Kidney tubule cell (primary cell): ENCODE data around the gene TMEM229B.

Experiments
- DNase-seq: peaks from one replicate; pipeline ENCODE4 v3.0.0-alpha.2; 2018; ENCODE audit warnings: low spot score

Gene TMEM229B

DNA sequence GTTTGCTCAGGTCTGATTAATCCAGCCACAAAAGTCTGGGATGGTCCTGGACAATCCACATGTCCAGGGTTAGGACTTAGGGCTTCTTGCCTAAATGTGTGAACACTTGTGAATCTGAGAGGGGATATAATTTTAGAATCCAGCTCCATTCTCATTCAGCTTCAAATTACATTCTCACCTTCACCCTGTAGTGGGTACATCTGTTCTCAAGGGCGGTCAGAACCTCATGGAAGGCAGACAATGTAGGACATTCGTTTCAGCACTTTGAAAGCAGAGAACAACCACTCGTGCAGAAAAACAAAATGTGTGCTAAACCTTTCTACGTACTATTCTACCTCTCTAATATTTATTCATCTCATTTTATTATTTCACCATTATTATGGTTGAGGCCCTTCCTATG lies 1.2 kb downstream of the TMEM229B start:
- no peak for DNase-seq

DNA sequence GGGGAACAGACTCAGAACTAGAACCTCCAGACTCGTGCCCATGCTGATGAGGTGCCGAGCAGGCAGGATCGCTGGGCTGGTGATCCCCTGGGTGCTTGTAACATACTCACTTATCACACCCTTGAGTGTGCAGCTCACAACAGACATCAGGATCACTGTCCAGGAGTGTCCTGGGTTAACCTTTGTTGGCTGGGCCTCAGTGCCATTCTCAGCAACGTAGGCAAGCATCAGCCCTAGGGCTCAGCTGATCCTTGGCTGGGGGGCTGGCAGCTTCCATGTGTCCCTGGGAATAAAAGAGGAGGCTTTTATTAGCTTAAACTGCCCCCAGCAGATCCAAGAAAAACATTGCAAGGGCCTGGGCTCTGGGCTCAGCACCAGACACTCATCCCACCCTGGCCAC lies 1.6 kb downstream of the TMEM229B start:
- DNase-seq, result no peak

DNA sequence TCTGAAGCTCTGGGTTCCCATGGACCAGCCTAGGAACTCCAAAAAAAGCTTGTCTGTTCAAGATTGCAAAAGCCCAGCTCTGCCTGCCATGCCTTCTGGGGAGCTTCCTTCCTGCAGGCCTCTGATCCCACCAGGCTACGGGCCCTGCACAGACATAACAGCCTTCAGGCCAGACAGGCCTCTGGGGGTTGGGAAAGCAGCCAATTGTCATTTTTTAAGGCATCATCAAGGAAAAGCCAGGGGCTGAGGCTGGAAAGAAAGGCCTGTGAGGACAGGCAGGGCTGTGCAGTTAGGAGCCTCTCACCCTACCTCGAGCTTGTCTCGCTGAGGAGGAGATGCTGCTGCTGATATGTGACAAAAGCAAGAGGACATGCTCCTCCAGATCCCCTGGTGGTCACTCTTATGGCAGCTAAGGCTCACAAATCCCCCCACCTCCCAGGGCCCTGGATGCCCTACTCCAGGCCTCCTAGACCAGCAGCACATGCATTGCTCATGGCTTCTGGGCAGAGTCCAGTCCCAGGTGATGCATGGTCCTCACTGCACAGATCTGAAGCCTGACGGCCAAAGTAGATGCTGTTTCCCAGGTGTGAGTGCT lies 2.9 kb downstream of the TMEM229B start:
- DNase-seq, result no peak

DNA sequence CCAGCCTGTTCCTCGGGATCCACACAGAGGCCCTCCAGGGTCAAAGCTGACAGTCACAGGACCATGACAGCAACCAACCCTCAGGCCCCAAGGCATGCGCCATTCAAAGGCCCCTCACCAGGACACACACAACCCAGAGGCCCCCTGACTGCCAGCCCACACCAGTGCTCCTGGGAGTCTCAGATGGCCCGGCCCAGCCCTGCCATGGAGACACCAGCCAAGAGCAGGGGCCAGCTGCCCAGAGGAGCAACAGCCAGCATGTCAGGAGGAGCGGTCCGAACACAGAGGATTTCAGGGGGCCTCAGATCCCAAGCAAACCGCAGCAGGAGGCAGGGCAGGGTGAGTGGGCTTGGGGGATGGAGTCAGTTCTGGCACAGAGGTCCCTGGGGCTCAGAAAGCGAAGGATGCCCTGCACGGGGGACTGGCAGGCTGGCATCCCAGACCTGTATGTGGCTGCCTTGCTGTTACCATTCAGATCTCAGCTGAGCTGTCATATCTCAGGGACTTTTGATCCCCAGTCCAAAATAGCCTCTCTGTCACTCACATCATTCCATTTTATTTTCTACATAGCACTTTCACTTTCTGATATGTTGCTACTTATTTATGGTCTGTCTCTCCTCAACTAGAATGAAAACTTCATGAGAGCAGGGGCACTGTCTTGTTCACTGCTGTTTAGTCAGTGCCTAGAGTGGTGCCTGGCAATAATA lies 4.8 kb downstream of the TMEM229B start:
- no peak for DNase-seq

DNA sequence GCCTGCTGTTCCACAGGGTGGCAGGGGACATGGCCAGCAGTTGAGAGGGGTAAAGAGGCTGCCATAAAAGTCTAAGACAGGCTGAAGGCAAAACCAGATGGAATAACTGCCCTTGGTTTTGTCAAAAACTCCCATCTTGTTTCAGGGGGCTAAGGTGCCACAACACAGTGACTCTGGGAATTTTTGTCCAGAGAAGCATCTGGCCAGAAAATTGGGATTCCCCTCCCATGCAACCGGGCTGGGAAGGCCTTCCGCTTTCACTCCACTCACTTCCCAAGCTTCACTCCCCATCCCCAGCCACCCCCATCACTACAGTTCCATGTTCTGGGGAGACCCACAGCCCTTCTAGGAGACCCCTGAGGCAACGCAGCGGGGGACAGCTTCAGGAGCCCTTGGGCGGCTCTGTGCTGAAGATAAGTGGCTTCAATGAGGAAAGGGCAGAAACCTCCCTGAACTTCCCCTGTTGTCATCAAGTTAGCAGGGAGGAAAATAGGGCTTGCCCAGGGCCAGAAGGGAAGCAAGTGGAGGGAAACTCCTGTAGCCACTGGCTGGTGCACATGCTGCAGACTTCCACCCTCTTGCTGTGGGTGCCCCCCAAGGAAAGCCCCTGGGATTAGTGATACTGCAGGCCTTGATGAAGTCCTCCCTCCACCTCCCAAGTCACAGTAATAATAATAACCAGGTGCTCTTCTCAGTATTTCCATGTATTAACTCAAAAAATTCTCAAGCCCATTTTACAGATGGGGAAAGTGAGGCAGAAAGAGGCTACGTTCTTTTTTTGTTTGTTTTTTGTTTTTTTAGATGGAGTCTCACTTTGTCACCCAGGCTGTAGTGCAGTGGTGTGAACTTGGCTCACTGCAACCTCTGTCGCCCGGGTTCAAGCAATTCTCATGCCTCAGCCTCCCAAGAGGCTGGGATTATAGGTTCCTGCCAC lies 6.0 kb downstream of the TMEM229B start:
- no peak for DNase-seq

DNA sequence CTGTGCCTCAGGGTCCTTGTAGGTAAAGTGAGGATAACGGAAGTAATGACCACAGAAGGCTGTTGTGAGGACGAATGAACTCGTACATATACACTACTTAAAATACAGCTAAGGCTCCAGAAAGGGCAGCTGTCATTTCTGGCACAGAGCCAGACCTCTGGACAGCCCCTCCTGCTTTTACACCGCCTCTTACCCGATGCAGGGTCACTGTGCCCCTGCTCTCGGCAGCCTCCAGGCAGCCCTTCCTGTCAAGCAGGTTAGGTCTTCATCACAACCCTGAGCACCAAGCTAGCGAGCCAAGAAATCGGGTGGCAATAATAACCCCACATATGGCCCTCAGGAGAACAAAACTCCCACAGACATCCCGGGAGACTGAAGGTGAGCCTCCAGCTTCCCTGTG lies 8.5 kb downstream of the TMEM229B start:
- DNase-seq, result no peak

DNA sequence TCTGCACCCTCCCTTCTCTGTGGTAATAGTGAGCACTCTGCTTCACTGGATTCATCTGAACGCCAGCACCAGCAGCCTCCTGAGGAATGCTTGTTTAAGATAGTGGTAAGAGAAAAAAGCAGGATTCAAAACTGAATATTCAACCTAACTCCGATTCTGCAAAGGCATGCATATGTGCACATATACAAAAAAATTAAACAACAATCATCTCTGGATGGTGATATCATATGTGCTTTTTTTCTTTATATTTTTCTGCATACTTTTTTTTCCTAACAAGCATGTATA lies 9.8 kb downstream of the TMEM229B start:
- no peak for DNase-seq

DNA sequence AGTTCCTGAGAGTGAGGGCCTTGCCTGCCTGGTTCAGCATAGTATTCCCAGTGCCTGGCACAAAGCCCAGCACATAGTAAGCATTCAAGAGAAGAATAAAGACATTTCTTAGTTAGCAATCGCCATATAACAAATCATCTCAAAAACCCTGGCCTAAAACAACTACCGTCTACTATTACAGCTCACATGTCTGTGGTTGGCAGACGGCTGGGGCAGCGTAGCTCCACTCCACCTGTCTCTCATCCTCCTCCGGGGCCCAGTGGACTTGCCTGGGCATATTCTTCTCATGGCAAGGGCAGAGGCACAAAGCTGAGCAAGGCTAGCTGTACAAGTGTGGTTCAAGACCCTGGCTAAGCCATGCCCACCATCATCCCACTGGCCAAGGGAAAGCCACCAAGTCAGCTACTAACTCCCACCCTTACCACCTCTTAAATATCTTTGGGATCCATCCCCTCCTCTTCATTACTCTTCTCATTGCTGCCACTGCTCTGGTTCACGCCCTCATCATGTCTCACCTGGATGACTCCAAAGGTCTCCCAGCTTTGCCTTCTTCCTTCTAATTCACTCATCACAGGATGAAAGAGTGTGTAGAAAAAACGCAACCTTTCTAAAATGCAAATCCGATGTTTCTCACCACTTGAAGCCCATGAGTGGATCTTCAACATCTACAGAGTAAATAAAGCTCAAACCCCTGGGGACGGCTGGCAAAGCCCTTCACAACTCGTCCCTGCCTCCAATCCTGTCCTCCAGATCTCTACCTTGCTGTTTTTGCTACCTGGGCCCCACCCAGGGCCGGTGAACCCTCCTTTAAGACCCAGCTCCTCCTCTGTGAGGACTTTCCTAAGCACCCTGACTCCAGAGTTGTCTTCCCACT lies 10.4 kb downstream of the TMEM229B start:
- DNase-seq, result no peak

DNA sequence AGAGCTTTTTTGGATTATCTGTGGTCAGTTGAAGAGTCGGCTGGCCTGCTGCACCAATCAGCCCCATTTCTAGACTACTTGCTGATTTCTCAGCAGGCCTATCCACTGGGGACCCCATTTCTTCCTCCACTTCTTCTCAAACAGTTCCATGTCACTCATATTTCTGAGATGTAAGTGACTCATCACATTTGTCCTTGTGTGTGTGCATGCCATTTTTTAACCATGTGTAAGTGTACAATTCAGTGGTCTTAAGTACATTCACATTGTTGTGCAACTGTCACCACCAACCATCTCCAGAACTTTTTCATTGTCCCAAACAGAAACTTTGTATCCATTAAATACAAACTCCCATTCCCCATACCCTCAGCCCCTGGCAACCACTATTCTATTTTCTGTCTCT lies 14.2 kb downstream of the TMEM229B start:
- DNase-seq, result no peak

DNA sequence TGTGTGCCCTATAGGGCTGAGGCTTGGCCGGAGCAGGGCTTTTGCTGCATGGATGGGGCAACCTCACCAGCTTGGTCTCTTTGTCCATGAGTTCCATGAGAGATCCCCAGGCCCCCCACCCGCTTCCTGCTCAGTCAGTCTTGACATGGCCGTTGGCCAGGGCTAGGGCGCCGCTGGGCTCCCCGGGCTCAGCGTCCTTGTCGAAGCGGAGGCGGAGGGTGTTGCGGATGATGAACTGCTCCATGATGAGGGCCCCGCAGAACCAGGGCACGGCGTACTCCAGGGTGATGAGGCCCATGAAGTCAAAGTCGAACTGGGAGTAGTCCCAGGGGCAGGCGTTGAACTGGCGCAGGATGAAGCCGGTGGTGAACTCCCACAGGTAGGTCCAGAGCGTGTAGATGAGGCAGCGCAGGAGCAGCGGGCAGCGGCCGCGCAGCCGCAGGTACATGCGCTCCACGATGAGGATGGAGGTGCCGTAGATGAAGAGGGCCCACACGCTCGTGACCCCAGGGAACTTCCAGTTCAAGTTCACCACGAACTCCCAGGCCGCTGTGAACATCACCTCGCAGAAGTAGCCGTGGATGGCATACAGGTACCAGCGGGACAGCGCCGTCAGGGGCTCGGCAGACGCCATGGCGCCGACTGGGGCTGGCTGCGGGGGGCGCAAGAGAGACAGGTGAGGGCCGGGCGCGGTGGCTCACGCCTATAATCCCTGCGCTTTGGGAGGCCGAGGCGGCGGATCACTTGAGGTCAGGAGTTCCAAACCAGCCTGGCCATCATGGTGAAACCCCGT lies 15.0 kb downstream of the TMEM229B start:
- DNase-seq, result no peak

DNA sequence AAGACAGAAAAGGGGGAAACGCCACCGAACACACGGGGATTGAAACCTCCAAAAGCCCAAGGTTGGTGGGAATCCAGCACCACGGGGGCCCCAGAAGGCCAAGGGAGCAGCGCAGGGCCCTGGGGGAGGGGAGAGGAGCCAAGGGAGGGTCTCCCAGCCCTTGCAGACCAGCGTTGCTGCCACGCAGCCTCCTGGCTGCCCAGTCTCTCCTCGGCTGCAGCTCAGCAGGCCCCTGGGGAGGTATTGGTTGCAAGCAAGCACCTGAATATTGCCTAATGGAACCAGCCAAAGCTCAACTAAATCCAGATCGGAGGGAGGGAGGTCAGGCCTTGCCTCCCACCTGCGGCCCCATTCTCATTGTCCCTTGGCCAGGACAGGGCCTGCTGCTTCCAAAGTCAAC lies 15.8 kb downstream of the TMEM229B start:
- DNase-seq, result no peak

DNA sequence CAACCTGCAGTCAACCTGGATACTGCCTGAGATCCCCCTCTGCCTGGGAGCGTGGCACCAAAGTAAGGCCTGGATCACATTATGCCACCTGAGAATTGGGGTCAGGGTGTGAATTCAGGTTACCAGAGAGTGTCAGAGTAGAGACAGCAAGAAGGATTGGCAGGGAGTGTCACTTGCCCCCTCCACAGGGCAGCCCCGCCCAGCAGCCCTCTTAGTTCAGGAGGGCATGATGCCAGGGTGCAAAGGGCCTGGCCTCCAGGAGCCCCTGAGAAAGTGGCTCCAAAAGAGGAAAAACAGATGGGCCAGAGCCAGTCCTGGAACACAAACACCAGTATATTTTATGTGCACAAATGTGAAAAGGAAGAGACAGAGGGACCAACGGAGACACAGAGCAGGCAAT lies 18.6 kb downstream of the TMEM229B start:
- DNase-seq, result no peak

DNA sequence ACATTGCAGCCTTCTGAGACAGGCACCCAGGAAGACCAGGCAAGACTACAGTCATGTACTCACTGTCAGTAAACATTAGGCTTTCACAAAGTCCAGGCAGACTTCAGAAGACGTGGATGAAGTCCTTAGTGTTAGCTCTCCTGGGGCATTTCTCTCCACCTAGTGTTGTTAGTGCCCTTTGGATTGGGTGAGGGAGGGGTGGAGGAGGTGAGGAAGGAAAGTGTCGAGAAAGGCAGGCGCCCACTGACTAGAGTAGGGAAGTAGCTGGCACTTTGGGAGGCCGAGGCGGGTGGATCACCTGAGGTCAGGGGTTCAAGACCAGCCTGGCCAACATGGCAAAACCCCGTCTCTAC lies 20.2 kb downstream of the TMEM229B start:
- no peak for DNase-seq

DNA sequence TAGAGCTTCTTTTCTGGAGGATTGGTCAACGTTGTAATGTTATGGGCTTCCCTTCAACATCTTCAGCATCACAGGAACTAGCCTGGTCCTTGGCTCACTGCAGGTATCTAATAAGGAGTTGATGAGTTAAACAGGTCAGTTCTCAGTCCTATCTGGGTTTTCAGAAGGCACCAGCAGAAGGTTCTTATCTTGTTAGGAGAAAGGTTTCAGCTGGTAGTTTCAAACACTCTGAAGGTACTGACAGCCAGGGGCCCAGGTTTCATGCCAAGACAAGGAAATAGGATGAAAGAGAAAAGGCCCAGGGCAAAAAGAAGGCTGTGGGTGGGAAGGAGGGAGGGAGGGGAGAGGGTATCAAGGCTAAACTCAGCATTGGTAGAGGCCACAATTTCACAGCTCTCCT lies 21.4 kb downstream of the TMEM229B start:
- no peak for DNase-seq

DNA sequence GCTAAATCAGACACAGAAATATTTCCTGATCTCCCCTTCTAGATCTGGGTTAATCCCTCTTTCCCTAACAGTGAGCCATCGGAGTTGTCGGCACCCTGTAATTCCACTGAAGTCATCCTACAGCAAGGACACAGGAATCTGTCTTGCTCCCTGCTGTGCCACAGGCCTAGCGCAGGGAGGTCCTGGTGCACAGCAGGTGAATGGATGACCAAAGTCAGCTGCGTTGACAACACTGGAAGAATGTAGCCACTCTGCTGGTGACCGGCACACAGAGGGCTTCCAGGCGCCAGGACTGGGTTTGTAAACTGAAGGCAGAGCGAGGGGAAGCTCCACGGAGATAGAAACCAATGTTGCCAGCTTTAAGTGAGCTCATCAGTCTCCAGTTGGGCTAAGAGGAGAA lies 23.6 kb downstream of the TMEM229B start:
- DNase-seq, result no peak

DNA sequence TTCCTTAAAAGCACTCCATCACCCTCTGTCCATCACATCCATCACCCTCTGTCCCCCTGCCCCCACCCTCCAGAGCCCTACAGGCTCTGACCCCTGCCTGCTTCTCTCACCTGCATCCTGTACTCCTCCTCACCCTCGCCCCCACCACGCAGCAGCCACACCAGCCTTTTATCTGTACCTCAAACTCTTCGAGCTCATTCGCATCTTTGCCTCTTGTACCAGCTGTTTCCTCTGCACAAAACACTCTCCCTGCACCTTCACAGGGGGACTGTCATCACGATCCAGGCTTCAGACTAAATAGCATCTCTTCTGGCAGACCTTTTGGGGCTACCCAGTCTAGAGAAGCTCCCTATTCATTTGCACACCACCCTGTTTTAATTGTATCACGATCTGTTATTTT lies 24.1 kb downstream of the TMEM229B start:
- no peak for DNase-seq

DNA sequence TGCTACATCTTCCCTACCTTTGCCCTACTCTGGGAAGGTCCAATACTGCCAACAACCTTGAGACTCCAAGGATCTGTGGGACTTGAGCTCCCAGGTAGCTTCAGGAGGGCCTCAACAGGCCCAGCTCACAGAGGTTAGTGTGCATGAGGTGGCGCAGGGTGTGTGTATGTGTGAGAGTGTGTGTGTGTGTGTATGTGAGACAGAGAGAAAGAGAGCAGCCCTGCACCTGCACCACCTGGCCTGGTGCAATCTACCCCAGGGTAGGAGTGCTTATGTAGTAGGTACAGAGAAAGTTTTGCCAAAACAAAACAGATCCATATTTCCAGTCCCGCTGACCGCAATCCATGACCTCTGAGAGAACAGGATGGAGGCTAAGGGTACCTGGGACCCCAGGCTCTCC lies 24.6 kb downstream of the TMEM229B start:
- no peak for DNase-seq

DNA sequence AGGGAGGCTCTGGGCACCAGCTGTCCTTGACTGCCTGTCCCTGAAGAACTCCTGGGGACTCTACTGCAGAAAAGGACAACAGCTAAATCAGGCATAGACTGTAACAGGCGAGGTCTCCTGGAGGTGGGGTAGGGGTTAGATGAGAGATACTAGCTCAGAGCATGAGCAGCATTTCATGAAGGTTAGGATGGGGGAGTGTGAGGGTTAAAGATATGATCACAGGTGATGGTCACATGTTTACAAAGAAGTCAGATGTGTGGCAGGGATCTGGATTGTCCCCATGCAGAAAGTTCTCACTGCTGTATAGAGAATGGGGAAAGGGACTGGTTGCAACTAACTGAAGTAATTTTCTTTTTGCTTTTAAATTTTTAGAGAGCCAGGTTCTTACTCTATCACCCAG lies 26.5 kb downstream of the TMEM229B start:
- no peak for DNase-seq

DNA sequence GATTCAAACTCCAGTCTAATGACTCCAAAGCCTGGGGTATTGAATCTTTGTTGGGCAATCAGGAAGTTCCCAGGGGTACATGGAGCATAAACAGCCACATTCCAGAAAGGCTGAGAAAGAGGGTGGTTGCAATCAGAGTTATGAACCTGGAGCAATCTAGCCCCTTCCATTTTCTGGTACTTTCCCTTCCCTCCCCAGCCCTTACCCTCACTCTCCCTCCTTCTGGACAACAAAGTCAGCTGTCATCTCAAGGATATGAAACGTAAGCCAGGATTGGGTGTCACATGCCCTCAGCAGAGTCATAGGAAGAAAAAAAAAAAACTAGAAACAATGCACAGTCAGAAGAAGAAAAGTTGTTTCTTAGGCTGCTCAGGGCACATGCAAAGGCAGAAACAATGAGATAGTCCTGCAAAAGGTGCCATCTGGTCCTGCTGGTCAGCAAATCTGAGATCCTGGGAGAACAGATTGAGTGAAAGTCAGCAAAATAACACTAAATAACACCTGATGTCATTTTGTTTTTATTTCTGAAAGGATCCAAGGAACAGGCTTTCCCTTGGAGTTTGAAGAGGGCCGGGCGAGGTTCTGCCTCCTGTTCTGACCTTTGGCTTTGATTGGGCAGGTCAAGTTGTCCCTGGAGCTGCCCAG lies 27.1 kb downstream of the TMEM229B start:
- DNase-seq, result peak; percentile 82

DNA sequence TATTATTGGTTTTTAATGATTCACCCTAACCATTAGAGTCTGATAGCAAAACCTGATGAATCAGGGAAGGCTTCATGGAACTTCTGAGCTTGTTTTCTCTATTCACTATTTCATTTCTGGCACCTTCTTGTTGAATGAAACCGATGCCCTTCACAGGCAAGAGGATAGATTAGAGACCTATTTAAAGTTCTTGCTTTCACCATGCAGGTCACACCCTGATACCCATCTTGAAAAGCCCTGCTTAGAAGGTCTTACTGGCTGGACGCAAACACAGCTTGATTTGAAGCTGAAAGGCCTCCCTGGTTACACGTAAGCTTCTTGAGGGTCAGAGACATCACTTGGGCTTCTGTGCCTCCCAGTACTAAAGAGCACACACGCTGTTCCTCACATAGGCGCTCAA lies 29.2 kb downstream of the TMEM229B start:
- DNase-seq, result no peak

DNA sequence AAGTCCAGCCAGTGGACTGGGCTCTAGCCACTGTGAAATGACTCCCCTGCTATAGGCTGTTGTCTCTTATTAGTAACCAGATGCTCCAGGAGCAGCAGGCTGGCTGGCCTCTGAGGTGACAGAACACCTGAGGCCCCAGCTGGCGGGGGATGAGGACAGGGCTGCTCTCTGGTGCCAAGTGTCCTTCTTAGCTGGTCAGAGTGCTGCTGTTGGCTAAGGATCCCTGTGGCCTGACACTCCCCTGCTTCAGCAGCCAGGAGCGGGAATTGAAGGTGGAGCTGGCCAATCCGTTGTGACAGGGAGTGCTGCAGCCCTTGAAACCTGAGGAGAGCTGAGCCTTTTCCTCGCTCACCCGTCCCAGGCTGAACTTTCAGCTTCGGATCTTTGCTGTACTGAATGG lies 30.7 kb downstream of the TMEM229B start:
- no peak for DNase-seq
